Measurements from ENCODE around the gene MESD. TPM values are rescaled to one million over a fixed set of nuclear protein-coding genes. Genes with fewer than 3 reads are reported as not detected.

MESD gene
- total RNA-seq, 4 donors from 2014 or later: 21.2 to 43.8 (median 35.1) TPM

DNA sequence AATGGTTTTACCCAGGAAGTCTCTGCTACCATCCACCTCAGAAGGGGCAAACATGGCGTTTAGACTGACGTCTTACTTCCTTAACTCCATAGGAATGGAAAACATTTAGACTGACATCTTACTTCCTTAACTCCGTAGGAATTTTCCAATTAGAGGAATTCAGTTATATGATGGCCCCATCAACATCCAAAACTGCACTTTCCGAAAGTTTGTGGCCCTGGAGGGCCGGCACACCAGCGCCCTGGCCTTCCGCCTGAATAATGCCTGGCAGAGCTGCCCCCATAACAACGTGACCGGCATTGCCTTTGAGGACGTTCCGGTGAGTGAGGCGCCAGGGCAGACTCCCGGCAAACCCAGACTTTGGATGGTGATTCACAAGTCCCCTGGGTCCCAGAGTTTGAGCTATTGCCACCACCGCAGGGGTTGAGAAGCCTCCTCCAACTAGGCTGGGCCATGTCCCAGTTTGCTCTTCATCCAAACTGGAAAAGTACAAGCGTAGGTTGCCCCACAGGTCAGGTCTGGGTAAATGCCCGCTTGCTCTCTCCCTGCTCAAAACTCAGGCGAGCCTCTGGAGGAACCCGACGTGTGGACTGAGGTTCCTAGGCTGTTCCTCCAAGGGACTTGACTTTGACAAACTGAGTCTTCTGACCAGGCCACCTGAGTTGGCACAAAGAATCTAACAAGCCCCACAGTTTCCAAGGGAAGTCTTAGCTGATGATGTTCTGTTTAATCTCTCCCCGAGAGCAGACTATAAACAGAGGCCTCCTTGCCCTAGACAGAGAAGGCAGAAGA is 57.7 kb downstream of the MESD start:
- no peak overlapping the region for H3K4me3 ChIP-seq
- no peak overlapping the region for H3K27ac ChIP-seq
- no peaks in the 10 kb centered on the region for H3K27me3 ChIP-seq
- TF ChIP-seq EP300 (IDR thresholded peaks at IDR 0.05) (no peak), POLR2A (IDR thresholded peaks at IDR 0.05) (no peak), CTCF (IDR thresholded peaks at IDR 0.05) (no peak)
- H3K9me3 ChIP-seq: no peaks in the 10 kb centered on the region
- H3K4me1 ChIP-seq: peaks cover 0 to 25% (median 0%) of the 10 kb centered on the region in 4 donors
- H3K36me3 ChIP-seq: peaks cover 0 to 27% (median 0%) of the 10 kb centered on the region in 3 donors
- DNase-seq (ENCODE audit: low spot score in 2 of 2): peak in 1 of 2 donors; percentile 13
- 87 to 91% methylated on average over 17 to 20 of the region's 20 CpGs for WGBS, 2 donors

- Histone ChIP-seq H3K9me3 (no peaks in the 10 kb centered on the region), H3K36me3 (peaks cover 0 to 20% (median 0%) of the 10 kb centered on the region in 3 donors), H3K27ac (no peak overlapping the region), H3K4me1 (peaks cover 0 to 25% (median 0%) of the 10 kb centered on the region in 4 donors), H3K4me3 (no peak overlapping the region), H3K27me3 (no peaks in the 10 kb centered on the region)
- 77 to 82% methylated on average over 2 of the region's 2 CpGs for WGBS, 2 donors
- DNase-seq (ENCODE audit: low spot score in 2 of 2): no peak
- no peak for TF ChIP-seq CTCF (IDR thresholded peaks at IDR 0.05)
- no peak for TF ChIP-seq EP300 (IDR thresholded peaks at IDR 0.05)
- no peak for TF ChIP-seq POLR2A (IDR thresholded peaks at IDR 0.05)
Observed at GRCh38 chr15:80931191-80931590, 58.4 kb downstream of the MESD start.

GRCh38 chr15:80929689-80930088 is 59.9 kb downstream of the MESD start:
- 84 to 91% methylated on average over 4 of the region's 4 CpGs for WGBS, 2 donors
- Histone ChIP-seq H3K9me3 (no peaks in the 10 kb centered on the region), H3K36me3 (peaks cover 0 to 28% (median 0%) of the 10 kb centered on the region in 3 donors), H3K27ac (no peak overlapping the region), H3K4me1 (peaks cover 0 to 18% (median 0%) of the 10 kb centered on the region in 4 donors), H3K4me3 (no peak overlapping the region), H3K27me3 (no peaks in the 10 kb centered on the region)
- DNase-seq (ENCODE audit: low spot score in 2 of 2): no peak
- TF ChIP-seq EP300 (IDR thresholded peaks at IDR 0.05) (no peak), POLR2A (IDR thresholded peaks at IDR 0.05) (no peak), CTCF (IDR thresholded peaks at IDR 0.05) (no peak)

GRCh38 chr15:80929225-80929624 is 60.4 kb downstream of the MESD start:
- WGBS, 2 donors: 91 to 98% methylated on average over 4 of the region's 4 CpGs
- no peak overlapping the region for H3K4me3 ChIP-seq
- TF ChIP-seq CTCF (IDR thresholded peaks at IDR 0.05): no peak
- no peak for DNase-seq (ENCODE audit: low spot score in 2 of 2)
- H3K27ac ChIP-seq: no peak overlapping the region
- no peaks in the 10 kb centered on the region for H3K27me3 ChIP-seq
- no peaks in the 10 kb centered on the region for H3K9me3 ChIP-seq
- peaks cover 0 to 17% (median 0%) of the 10 kb centered on the region in 4 donors for H3K4me1 ChIP-seq
- peaks cover 0 to 32% (median 0%) of the 10 kb centered on the region in 3 donors for H3K36me3 ChIP-seq

DNA sequence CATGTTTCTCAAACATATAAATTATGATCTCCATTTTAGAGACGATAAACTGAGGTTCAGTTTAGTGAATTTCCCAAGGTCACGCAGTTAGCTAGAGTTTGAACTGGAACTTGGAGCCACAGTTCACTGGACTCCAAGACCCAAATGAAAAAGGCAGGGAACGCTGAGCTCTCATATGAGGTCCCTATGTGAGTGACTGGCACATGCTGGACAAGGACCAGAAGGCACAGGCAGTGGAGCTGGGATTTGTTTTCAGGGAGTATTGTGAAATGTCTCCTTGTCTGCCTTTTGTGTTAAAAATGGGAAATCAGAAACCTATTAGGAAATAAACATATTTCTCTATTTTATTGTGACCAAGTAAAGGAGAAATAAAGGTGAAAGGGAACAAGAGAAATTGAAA is 63.5 kb downstream of the MESD start:
- Histone ChIP-seq H3K36me3 (peaks cover 0 to 59% (median 0%) of the 10 kb centered on the region in 3 donors), H3K4me1 (no peaks in the 10 kb centered on the region), H3K9me3 (no peaks in the 10 kb centered on the region), H3K27me3 (no peaks in the 10 kb centered on the region), H3K27ac (no peak overlapping the region), H3K4me3 (no peak overlapping the region)
- DNase-seq (ENCODE audit: low spot score in 2 of 2): no peak
- TF ChIP-seq POLR2A (IDR thresholded peaks at IDR 0.05): no peak
- no peak for TF ChIP-seq EP300 (IDR thresholded peaks at IDR 0.05)
- 88 to 92% methylated on average over 3 of the region's 3 CpGs for WGBS, 2 donors
